Endothelial cell (in vitro differentiated cells): Measurements from ENCODE around the gene OGFR. TPM values are rescaled to one million over a fixed set of nuclear protein-coding genes. Genes with fewer than 3 reads are reported as not detected.
"Not testable (repeated sequence)": the region's sequence is repeated elsewhere in the genome, so short reads cannot be mapped to it uniquely, and the experiment has no call there.

ENCODE experiments used
- DNase-seq: peaks from one replicate; pipeline ENCODE4 v3.0.0; 2021; ENCODE audit warnings: low spot score
- H3K27ac Mint-ChIP-seq: one replicate; pipeline ENCODE4 v1.8.0; 2021; ENCODE audit warnings: mixed read lengths, inconsistent platforms; ENCODE audit not compliant: unreplicated experiment
- H3K27me3 Mint-ChIP-seq: one replicate; pipeline ENCODE4 v1.8.0; 2021; ENCODE audit warnings: mild to moderate bottlenecking, moderate library complexity, mixed read lengths, inconsistent platforms; ENCODE audit not compliant: unreplicated experiment
- H3K36me3 Mint-ChIP-seq: one replicate; pipeline ENCODE4 v1.8.0; 2021; ENCODE audit warnings: mild to moderate bottlenecking, low read depth, mixed read lengths, inconsistent platforms; ENCODE audit not compliant: unreplicated experiment
- H3K4me1 Mint-ChIP-seq: one replicate; pipeline ENCODE4 v1.8.0; 2021; ENCODE audit warnings: mild to moderate bottlenecking, mixed read lengths, inconsistent platforms; ENCODE audit not compliant: unreplicated experiment
- H3K4me3 Mint-ChIP-seq: one replicate; pipeline ENCODE4 v1.8.0; 2021; ENCODE audit warnings: mild to moderate bottlenecking, mixed read lengths, inconsistent platforms; ENCODE audit not compliant: unreplicated experiment
- H3K9me3 Mint-ChIP-seq: one replicate; pipeline ENCODE4 v1.8.0; 2021; ENCODE audit warnings: mixed read lengths, inconsistent platforms; ENCODE audit not compliant: unreplicated experiment
- CTCF ChIP-seq: fragments of 200-600 bp; sonication (generic); IDR thresholded peaks from one replicate; pipeline ENCODE4 v1.5.0; 2021; ENCODE audit warnings: antibody characterized with exemption; ENCODE audit not compliant: unreplicated experiment
- total RNA-seq: library from RNA; stranded (reverse); fragmentation: NEBNext Ultra II Directional; extraction: Animal tissue kit (Norgen Biotek cat#: 25700); gene quantifications from one replicate; pipeline ENCODE4 v1.2.1, GENCODE V29; 2021; ENCODE audit not compliant: unreplicated experiment

Gene OGFR
- total RNA-seq, 1 donor from 2014 or later: 27.6 TPM

GRCh38 chr20:62845416-62846160 lies 41.0 kb downstream of the OGFR start:
- H3K36me3 Mint-ChIP-seq: peaks cover 11% of the 10 kb centered on the region
- no peak for DNase-seq
- TF ChIP-seq CTCF: no peak
- H3K27ac Mint-ChIP-seq: no peak overlapping the region
- H3K9me3 Mint-ChIP-seq: no peaks in the 10 kb centered on the region
- H3K27me3 Mint-ChIP-seq: no peaks in the 10 kb centered on the region
- H3K4me1 Mint-ChIP-seq: no peaks in the 10 kb centered on the region
- H3K4me3 Mint-ChIP-seq: peak overlapping the region; percentile 42

GRCh38 chr20:62846166-62846890 lies 41.7 kb downstream of the OGFR start:
- H3K9me3 Mint-ChIP-seq: no peaks in the 10 kb centered on the region
- H3K4me3 Mint-ChIP-seq: no peak overlapping the region
- H3K36me3 Mint-ChIP-seq: peaks cover 11% of the 10 kb centered on the region
- TF ChIP-seq CTCF: no peak
- no peak for DNase-seq
- no peaks in the 10 kb centered on the region for H3K4me1 Mint-ChIP-seq
- no peak overlapping the region for H3K27ac Mint-ChIP-seq
- peaks cover 2% of the 10 kb centered on the region for H3K27me3 Mint-ChIP-seq

- DNase-seq, H3K4me3 Mint-ChIP-seq, H3K27me3 Mint-ChIP-seq, H3K27ac Mint-ChIP-seq, H3K4me1 Mint-ChIP-seq, H3K9me3 Mint-ChIP-seq: not testable (repeated sequence)
- peaks cover 20% of the 10 kb centered on the region for H3K36me3 Mint-ChIP-seq
These were observed 44.3 kb downstream of the OGFR start for GRCh38 chr20:62848917-62849316.

- no peak for TF ChIP-seq CTCF
- peaks cover 24% of the 10 kb centered on the region for H3K36me3 Mint-ChIP-seq
- H3K4me1 Mint-ChIP-seq: no peaks in the 10 kb centered on the region
- H3K27ac Mint-ChIP-seq: no peak overlapping the region
- peaks cover 7% of the 10 kb centered on the region for H3K27me3 Mint-ChIP-seq
- DNase-seq: no peak
- no peaks in the 10 kb centered on the region for H3K9me3 Mint-ChIP-seq
- H3K4me3 Mint-ChIP-seq: no peak overlapping the region
These were observed 44.8 kb downstream of the OGFR start for GRCh38 chr20:62849431-62849830.

- TF ChIP-seq CTCF: no peak
- peak overlapping the region; percentile 45 for H3K27ac Mint-ChIP-seq
- H3K27me3 Mint-ChIP-seq: peaks cover 7% of the 10 kb centered on the region
- H3K9me3 Mint-ChIP-seq: no peaks in the 10 kb centered on the region
- H3K4me1 Mint-ChIP-seq: no peaks in the 10 kb centered on the region
- H3K36me3 Mint-ChIP-seq: peaks cover 21% of the 10 kb centered on the region
- H3K4me3 Mint-ChIP-seq: peak overlapping the region; percentile 4
- no peak for DNase-seq
These were observed 45.8 kb downstream of the OGFR start for GRCh38 chr20:62850333-62850974.
